ENCODE measurements around the gene LIN7A. TPM values are rescaled to one million over a fixed set of nuclear protein-coding genes. Genes with fewer than 3 reads are reported as not detected.

Gene LIN7A
- total and polyA plus RNA-seq, 2 of the 8 experiments (the other 6 are each of a cell fraction or from before 2014, with no cell fraction given) = 5.8 to 22.0 TPM

- no peak overlapping the region for H3K18ac ChIP-seq (ENCODE audit: extremely low read depth, low read length)
- FAIRE-seq (no peak), DNase-seq (ENCODE audit: low read depth in 1 of 2, low spot score in 2 of 2) (no peak)
- H3K27me3 ChIP-seq (replicated peaks in 1 of 4; ENCODE audit: control insufficient read depth in 3 of 4, extremely low read depth in 1 of 4, insufficient read depth in 3 of 4, low read length in 3 of 4) = no peaks in the 10 kb centered on the region
- 89% methylated on average over 3 of the region's 3 CpGs; no CpG with 5 or more reads in 1 of the 2 experiments for WGBS, 2 experiments (ENCODE audit: extremely low coverage in 1 of 2, insufficient coverage in 1 of 2, insufficient read length in 1 of 2, insufficient replicate concordance in 2 of 2, low coverage in 1 of 2, low lambda C conversion rate in 2 of 2, missing lambda C conversion rate in 1 of 2)
- no peak overlapping the region for H3K4me3 ChIP-seq (ENCODE audit: extremely low read depth in 1 of 4, insufficient read depth in 2 of 4, low read depth in 3 of 4, low read length in 4 of 4)
- CTCF ChIA-PET (ENCODE audit: partially characterized antibody) = interaction anchor here (0.7 to 2.3 kb wide), 6 partner anchors 11 to 290 kb away, joined by 3 to 6 read pairs (median 4); no protein-coding TSS in a partner anchor
- H2AFZ ChIP-seq (ENCODE audit: low read length) = no peak overlapping the region
- H4K20me1 ChIP-seq (replicated peaks in 1 of 2; ENCODE audit: control insufficient read depth in 1 of 2, insufficient read depth in 2 of 2, low read length in 2 of 2) = no peaks in the 10 kb centered on the region
- H3K36me3 ChIP-seq (ENCODE audit: control insufficient read depth in 2 of 4, insufficient read depth in 4 of 4, low read length in 3 of 4) = no peaks in the 10 kb centered on the region
- H4K5ac ChIP-seq (ENCODE audit: insufficient read length, low read depth, low read length) = no peak overlapping the region
- no peak overlapping the region for H4K8ac ChIP-seq (ENCODE audit: extremely low read depth, insufficient read depth, low read length)
- no peak overlapping the region for H3K27ac ChIP-seq (ENCODE audit: low read depth, low read length)
- no peak overlapping the region for H2AK5ac ChIP-seq (ENCODE audit: low read depth, low read length)
- H2BK5ac ChIP-seq (ENCODE audit: low read depth, low read length) = no peak overlapping the region
- TF ChIP-seq, protein P1, sequence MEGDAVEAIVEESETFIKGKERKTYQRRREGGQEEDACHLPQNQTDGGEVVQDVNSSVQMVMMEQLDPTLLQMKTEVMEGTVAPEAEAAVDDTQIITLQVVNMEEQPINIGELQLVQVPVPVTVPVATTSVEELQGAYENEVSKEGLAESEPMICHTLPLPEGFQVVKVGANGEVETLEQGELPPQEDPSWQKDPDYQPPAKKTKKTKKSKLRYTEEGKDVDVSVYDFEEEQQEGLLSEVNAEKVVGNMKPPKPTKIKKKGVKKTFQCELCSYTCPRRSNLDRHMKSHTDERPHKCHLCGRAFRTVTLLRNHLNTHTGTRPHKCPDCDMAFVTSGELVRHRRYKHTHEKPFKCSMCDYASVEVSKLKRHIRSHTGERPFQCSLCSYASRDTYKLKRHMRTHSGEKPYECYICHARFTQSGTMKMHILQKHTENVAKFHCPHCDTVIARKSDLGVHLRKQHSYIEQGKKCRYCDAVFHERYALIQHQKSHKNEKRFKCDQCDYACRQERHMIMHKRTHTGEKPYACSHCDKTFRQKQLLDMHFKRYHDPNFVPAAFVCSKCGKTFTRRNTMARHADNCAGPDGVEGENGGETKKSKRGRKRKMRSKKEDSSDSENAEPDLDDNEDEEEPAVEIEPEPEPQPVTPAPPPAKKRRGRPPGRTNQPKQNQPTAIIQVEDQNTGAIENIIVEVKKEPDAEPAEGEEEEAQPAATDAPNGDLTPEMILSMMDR (IDR thresholded peaks at IDR 0.05; ENCODE audit: control extremely low read depth in 1 of 3, insufficient read depth in 1 of 3, low read depth in 1 of 3, low read length in 3 of 3) = peak in 1 of 3 experiments; percentile 7; a peak in 2 of 4 replicates
- TF ChIP-seq RAD21 (IDR thresholded peaks at IDR 0.05 in 1 of 2, conservative IDR thresholded peaks at IDR 0.05 in 1 of 2; ENCODE audit: low read depth in 2 of 2, low read length in 2 of 2) (peak in 1 of 2 experiments; percentile 34; a peak in 2 of 4 replicates), EP300 (IDR thresholded peaks at IDR 0.05; ENCODE audit: borderline replicate concordance in 1 of 2, low read depth in 2 of 2, low read length in 2 of 2) (no peak)
- no peak overlapping the region for H3K4ac ChIP-seq (replicated peaks; ENCODE audit: insufficient read length, low read depth, low read length)
- H3K9ac ChIP-seq (replicated peaks in 1 of 4; ENCODE audit: extremely low read depth in 1 of 4, low read depth in 3 of 4, low read length in 3 of 4) = no peak overlapping the region
- H2BK15ac ChIP-seq (ENCODE audit: low read length) = no peak overlapping the region
- H3K14ac ChIP-seq (ENCODE audit: insufficient read length) = no peak overlapping the region
- H3K23ac ChIP-seq (ENCODE audit: insufficient read length) = no peak overlapping the region
- H2BK120ac ChIP-seq (replicated peaks; ENCODE audit: low read depth, low read length) = no peak overlapping the region
- H2BK12ac ChIP-seq (ENCODE audit: low read depth, low read length) = no peak overlapping the region
- H3K79me2 ChIP-seq (ENCODE audit: control insufficient read depth in 1 of 2, insufficient read depth in 2 of 2, low read length in 2 of 2) = no peaks in the 10 kb centered on the region
- H2BK20ac ChIP-seq (ENCODE audit: low read length) = no peak overlapping the region
- H3K4me1 ChIP-seq (replicated peaks in 1 of 4; ENCODE audit: control insufficient read depth in 3 of 4, insufficient read depth in 4 of 4, low read length in 3 of 4) = no peaks in the 10 kb centered on the region
- no peak overlapping the region for H3K56ac ChIP-seq (replicated peaks; ENCODE audit: insufficient read length, low read depth, low read length)
- H3K79me1 ChIP-seq (ENCODE audit: low read depth, low read length) = no peaks in the 10 kb centered on the region
- H3K23me2 ChIP-seq (ENCODE audit: low read depth, low read length) = no peaks in the 10 kb centered on the region
- no peak overlapping the region for H3K4me2 ChIP-seq (ENCODE audit: insufficient read depth in 1 of 2, low read depth in 2 of 2, low read length in 2 of 2)
- no peaks in the 10 kb centered on the region for H3K9me3 ChIP-seq (ENCODE audit: insufficient read depth in 2 of 2, low read depth in 1 of 2, low read length in 1 of 2)
- H4K91ac ChIP-seq (replicated peaks; ENCODE audit: insufficient read length, low read length) = no peak overlapping the region
- POLR2A ChIA-PET (ENCODE audit: partially characterized antibody) = no interaction called here
These were observed 8.9 kb upstream of the LIN7A start for GRCh38 chr12:80946591-80946990.
